ENCODE results near the gene AUH. TPM values are rescaled to one million over a fixed set of nuclear protein-coding genes. Genes with fewer than 3 reads are reported as not detected.
A peak's percentile ranks its signal among the peaks of the same experiment; 100 is the strongest.

Gene AUH
- total RNA-seq, 4 donors from 2014 or later: 23.0 to 39.2 (median 25.7) TPM

GRCh38 chr9:91359734-91360470 is 1.8 kb downstream of the AUH start:
- TF ChIP-seq CTCF (IDR thresholded peaks at IDR 0.05) (no peak), POLR2AphosphoS5 (IDR thresholded peaks at IDR 0.05) (no peak), EP300 (IDR thresholded peaks at IDR 0.05) (no peak), POLR2A (IDR thresholded peaks at IDR 0.05) (no peak)
- H3K4me1 ChIP-seq: peaks cover 0 to 39% (median 11%) of the 10 kb centered on the region in 3 donors
- WGBS, 2 donors (ENCODE audit: low coverage in 1 of 2): 51 to 67% methylated on average over 6 to 7 of the region's 7 CpGs
- peaks cover 0 to 20% of the 10 kb centered on the region in 2 donors for H3K36me3 ChIP-seq
- no peaks in the 10 kb centered on the region for H3K9me3 ChIP-seq
- no peak for ATAC-seq
- peak overlapping the region in 1 of 4 donors; percentile 90 for H3K27ac ChIP-seq
- peak overlapping the region in 1 of 2 donors; percentile 90 for H3K4me3 ChIP-seq
- no peaks in the 10 kb centered on the region for H3K27me3 ChIP-seq

- H3K4me3 ChIP-seq: no peak overlapping the region
- H3K4me1 ChIP-seq: peaks cover 0 to 39% (median 11%) of the 10 kb centered on the region in 3 donors
- no peak for ATAC-seq
- no peak for TF ChIP-seq POLR2AphosphoS5 (IDR thresholded peaks at IDR 0.05)
- no peak for TF ChIP-seq POLR2A (IDR thresholded peaks at IDR 0.05)
- no peaks in the 10 kb centered on the region for H3K9me3 ChIP-seq
- H3K36me3 ChIP-seq: peaks cover 0 to 26% of the 10 kb centered on the region in 2 donors
- 79 to 80% methylated on average over 2 of the region's 2 CpGs for WGBS, 2 donors (ENCODE audit: low coverage in 1 of 2)
- H3K27me3 ChIP-seq: no peaks in the 10 kb centered on the region
- H3K27ac ChIP-seq: no peak overlapping the region
Observed at GRCh38 chr9:91359083-91359482, 2.6 kb downstream of the AUH start.

- Histone ChIP-seq H3K4me1 (peaks cover 0 to 21% (median 0%) of the 10 kb centered on the region in 3 donors), H3K9me3 (no peaks in the 10 kb centered on the region), H3K4me3 (no peak overlapping the region), H3K27me3 (no peaks in the 10 kb centered on the region), H3K27ac (no peak overlapping the region), H3K36me3 (peaks cover 0 to 68% of the 10 kb centered on the region in 2 donors)
- 50 to 80% methylated on average over 1 of the region's 1 CpG for WGBS, 2 donors (ENCODE audit: low coverage in 1 of 2)
- no peak for ATAC-seq
- no peak for TF ChIP-seq EP300 (IDR thresholded peaks at IDR 0.05)
- no peak for TF ChIP-seq POLR2AphosphoS5 (IDR thresholded peaks at IDR 0.05)
- TF ChIP-seq POLR2A (IDR thresholded peaks at IDR 0.05): no peak
- TF ChIP-seq CTCF (IDR thresholded peaks at IDR 0.05): no peak
Observed at GRCh38 chr9:91354881-91355280, 6.8 kb downstream of the AUH start.

- no peaks in the 10 kb centered on the region for H3K4me1 ChIP-seq
- ATAC-seq: no peak
- WGBS, 2 donors (ENCODE audit: low coverage in 1 of 2): 85 to 90% methylated on average over 3 of the region's 3 CpGs
- H3K4me3 ChIP-seq: no peak overlapping the region
- H3K9me3 ChIP-seq: no peaks in the 10 kb centered on the region
- no peak overlapping the region for H3K27ac ChIP-seq
- H3K36me3 ChIP-seq: peaks cover 0 to 45% of the 10 kb centered on the region in 2 donors
- no peak for TF ChIP-seq POLR2A (IDR thresholded peaks at IDR 0.05)
- TF ChIP-seq CTCF (IDR thresholded peaks at IDR 0.05): no peak
- TF ChIP-seq EP300 (IDR thresholded peaks at IDR 0.05): no peak
- no peak for TF ChIP-seq POLR2AphosphoS5 (IDR thresholded peaks at IDR 0.05)
- no peaks in the 10 kb centered on the region for H3K27me3 ChIP-seq
Observed at GRCh38 chr9:91349115-91349555, 12.6 kb downstream of the AUH start.

GRCh38 chr9:91348191-91348807 is 13.4 kb downstream of the AUH start:
- peaks cover 0 to 41% of the 10 kb centered on the region in 2 donors for H3K36me3 ChIP-seq
- H3K27ac ChIP-seq: no peak overlapping the region
- H3K9me3 ChIP-seq: no peaks in the 10 kb centered on the region
- H3K4me3 ChIP-seq: no peak overlapping the region
- no peaks in the 10 kb centered on the region for H3K27me3 ChIP-seq
- 75 to 85% methylated on average over 5 to 6 of the region's 6 CpGs for WGBS, 2 donors (ENCODE audit: low coverage in 1 of 2)
- TF ChIP-seq POLR2A (IDR thresholded peaks at IDR 0.05): no peak
- no peak for TF ChIP-seq CTCF (IDR thresholded peaks at IDR 0.05)
- no peak for TF ChIP-seq EP300 (IDR thresholded peaks at IDR 0.05)
- TF ChIP-seq POLR2AphosphoS5 (IDR thresholded peaks at IDR 0.05): no peak
- H3K4me1 ChIP-seq: no peaks in the 10 kb centered on the region
- no peak for ATAC-seq

Data from gastroesophageal sphincter (tissue), 4 donors.